ENCODE measurements around the gene NGRN.

DNA sequence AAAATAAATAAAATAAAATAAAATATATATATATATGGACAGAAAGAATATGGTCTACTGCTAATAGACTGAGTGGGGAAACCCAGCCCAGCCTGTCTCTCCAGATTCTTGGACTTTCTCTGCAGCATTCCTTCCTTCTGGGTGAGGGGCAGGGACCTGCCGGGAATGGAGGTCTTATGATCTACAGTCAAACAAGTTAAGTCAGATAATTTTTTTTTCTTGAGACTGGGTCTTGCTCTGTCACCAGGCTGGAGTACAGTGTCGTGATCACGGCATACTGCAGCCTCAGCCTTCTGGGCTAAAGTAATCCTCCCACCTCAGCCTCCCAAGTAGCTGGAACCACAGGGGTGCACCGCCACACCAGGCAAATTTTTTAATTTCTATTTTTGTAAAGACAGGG lies 53.1 kb downstream of the NGRN start:
- TF ChIP-seq, protein P1, sequence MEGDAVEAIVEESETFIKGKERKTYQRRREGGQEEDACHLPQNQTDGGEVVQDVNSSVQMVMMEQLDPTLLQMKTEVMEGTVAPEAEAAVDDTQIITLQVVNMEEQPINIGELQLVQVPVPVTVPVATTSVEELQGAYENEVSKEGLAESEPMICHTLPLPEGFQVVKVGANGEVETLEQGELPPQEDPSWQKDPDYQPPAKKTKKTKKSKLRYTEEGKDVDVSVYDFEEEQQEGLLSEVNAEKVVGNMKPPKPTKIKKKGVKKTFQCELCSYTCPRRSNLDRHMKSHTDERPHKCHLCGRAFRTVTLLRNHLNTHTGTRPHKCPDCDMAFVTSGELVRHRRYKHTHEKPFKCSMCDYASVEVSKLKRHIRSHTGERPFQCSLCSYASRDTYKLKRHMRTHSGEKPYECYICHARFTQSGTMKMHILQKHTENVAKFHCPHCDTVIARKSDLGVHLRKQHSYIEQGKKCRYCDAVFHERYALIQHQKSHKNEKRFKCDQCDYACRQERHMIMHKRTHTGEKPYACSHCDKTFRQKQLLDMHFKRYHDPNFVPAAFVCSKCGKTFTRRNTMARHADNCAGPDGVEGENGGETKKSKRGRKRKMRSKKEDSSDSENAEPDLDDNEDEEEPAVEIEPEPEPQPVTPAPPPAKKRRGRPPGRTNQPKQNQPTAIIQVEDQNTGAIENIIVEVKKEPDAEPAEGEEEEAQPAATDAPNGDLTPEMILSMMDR (conservative IDR thresholded peaks at IDR 0.05; ENCODE audit: low read depth in 2 of 2): no peak
- TF ChIP-seq POLR2AphosphoS5 (IDR thresholded peaks at IDR 0.05; ENCODE audit: low read depth) (no peak), EZH2 (IDR thresholded peaks at IDR 0.05; ENCODE audit: low read depth, unreplicated experiment) (no peak), EZH2phosphoT487 (IDR thresholded peaks at IDR 0.05; ENCODE audit: unreplicated experiment) (no peak), STAT1 (IDR thresholded peaks at IDR 0.05; ENCODE audit: unreplicated experiment) (no peak), JUNB (IDR thresholded peaks at IDR 0.05; ENCODE audit: unreplicated experiment) (no peak), CREB1 (CRISPR knock-in tag; IDR thresholded peaks at IDR 0.05; ENCODE audit: low read depth) (no peak), NANOG (IDR thresholded peaks at IDR 0.05; ENCODE audit: borderline replicate concordance) (no peak), ZNF331 (CRISPR knock-in tag; IDR thresholded peaks at IDR 0.05; ENCODE audit: low read depth) (no peak), ZNF114 (CRISPR knock-in tag; IDR thresholded peaks at IDR 0.05) (no peak)
- TF ChIP-seq, protein P2, sequence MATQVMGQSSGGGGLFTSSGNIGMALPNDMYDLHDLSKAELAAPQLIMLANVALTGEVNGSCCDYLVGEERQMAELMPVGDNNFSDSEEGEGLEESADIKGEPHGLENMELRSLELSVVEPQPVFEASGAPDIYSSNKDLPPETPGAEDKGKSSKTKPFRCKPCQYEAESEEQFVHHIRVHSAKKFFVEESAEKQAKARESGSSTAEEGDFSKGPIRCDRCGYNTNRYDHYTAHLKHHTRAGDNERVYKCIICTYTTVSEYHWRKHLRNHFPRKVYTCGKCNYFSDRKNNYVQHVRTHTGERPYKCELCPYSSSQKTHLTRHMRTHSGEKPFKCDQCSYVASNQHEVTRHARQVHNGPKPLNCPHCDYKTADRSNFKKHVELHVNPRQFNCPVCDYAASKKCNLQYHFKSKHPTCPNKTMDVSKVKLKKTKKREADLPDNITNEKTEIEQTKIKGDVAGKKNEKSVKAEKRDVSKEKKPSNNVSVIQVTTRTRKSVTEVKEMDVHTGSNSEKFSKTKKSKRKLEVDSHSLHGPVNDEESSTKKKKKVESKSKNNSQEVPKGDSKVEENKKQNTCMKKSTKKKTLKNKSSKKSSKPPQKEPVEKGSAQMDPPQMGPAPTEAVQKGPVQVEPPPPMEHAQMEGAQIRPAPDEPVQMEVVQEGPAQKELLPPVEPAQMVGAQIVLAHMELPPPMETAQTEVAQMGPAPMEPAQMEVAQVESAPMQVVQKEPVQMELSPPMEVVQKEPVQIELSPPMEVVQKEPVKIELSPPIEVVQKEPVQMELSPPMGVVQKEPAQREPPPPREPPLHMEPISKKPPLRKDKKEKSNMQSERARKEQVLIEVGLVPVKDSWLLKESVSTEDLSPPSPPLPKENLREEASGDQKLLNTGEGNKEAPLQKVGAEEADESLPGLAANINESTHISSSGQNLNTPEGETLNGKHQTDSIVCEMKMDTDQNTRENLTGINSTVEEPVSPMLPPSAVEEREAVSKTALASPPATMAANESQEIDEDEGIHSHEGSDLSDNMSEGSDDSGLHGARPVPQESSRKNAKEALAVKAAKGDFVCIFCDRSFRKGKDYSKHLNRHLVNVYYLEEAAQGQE (IDR thresholded peaks at IDR 0.05; ENCODE audit: unreplicated experiment): no peak
- TF ChIP-seq, protein P3, sequence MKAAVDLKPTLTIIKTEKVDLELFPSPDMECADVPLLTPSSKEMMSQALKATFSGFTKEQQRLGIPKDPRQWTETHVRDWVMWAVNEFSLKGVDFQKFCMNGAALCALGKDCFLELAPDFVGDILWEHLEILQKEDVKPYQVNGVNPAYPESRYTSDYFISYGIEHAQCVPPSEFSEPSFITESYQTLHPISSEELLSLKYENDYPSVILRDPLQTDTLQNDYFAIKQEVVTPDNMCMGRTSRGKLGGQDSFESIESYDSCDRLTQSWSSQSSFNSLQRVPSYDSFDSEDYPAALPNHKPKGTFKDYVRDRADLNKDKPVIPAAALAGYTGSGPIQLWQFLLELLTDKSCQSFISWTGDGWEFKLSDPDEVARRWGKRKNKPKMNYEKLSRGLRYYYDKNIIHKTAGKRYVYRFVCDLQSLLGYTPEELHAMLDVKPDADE (IDR thresholded peaks at IDR 0.05): no peak
